SK-N-SH (cell line): ENCODE data around the gene FNDC1. TPM values are rescaled to one million over a fixed set of nuclear protein-coding genes. Genes with fewer than 3 reads are reported as not detected.

Experiments
- CTCF ChIA-PET: fragments of 300-600, 350-600 bp; formaldehyde crosslinking; extraction: SDS; loops from one replicate; lab custom pipeline; 2021; lab: Yijun Ruan, JAX
- POLR2A ChIA-PET: fragments of 350-600 bp; sonication (Branson Sonifier 250); formaldehyde crosslinking; extraction: SDS; loops from one replicate; lab custom pipeline; 2020; ENCODE audit warnings: antibody characterized with exemption, inconsistent platforms; lab: Yijun Ruan, JAX
- DNase-seq: peaks from one replicate; pipeline ENCODE4 v3.0.0; 2012
- H2AFZ ChIP-seq: fragments of 200-600 bp; sonication (generic); 2 replicates; pipeline ENCODE4 v1.8.1; 2016; ENCODE audit warnings: antibody characterized with exemption, mild to moderate bottlenecking, low read depth
- H3F3A ChIP-seq: fragments of 200-600 bp; sonication (generic); replicated peaks from 2 replicates; pipeline ENCODE3; 2016; ENCODE audit warnings: antibody characterized with exemption, mild to moderate bottlenecking; ENCODE audit not compliant: insufficient read depth
- H3K27ac ChIP-seq, 2 experiments: fragments of 200-500 bp in 1 of 2; fragments of 200-600 bp in 1 of 2; sonication (Bioruptor generic) in 1 of 2; sonication (generic), shearing (Covaris generic) in 1 of 2; 2 replicates each; pipeline versions ENCODE4 v1.5.1 to v1.6.1; 2014 to 2016; ENCODE audit warnings: low read depth in 2 of 2, inconsistent platforms in 1 of 2, low read length in 1 of 2, mild to moderate bottlenecking in 1 of 2, mixed read lengths in 1 of 2
- H3K27me3 ChIP-seq: fragments of 200-600 bp; sonication (generic), shearing (Covaris generic); 2 replicates; pipeline ENCODE4 v1.6.1; 2016; ENCODE audit warnings: mixed run types; ENCODE audit not compliant: insufficient read depth
- H3K36me3 ChIP-seq, 2 experiments: fragments of 200-500 bp in 1 of 2; fragments of 200-600 bp in 1 of 2; sonication (Bioruptor generic) in 1 of 2; sonication (generic) in 1 of 2; replicated peaks in 1 of 2; 2 replicates each; pipeline versions ENCODE3 to v1.5.1; 2014 to 2016; ENCODE audit warnings: low read length in 1 of 2, mild to moderate bottlenecking in 1 of 2; ENCODE audit not compliant: insufficient read depth in 2 of 2, control insufficient read depth in 1 of 2
- H3K4me1 ChIP-seq, 2 experiments: fragments of 200-500 bp in 1 of 2; fragments of 200-600 bp in 1 of 2; sonication (Bioruptor generic) in 1 of 2; sonication (generic), shearing (Covaris generic) in 1 of 2; 2 replicates each; pipeline versions ENCODE4 v1.5.1 to v1.6.1; 2014 to 2016; ENCODE audit warnings: low read depth in 1 of 2, low read length in 1 of 2, mixed run types in 1 of 2; ENCODE audit not compliant: insufficient read depth in 2 of 2, control insufficient read depth in 1 of 2
- H3K4me2 ChIP-seq: fragments of 200-600 bp; sonication (generic), shearing (Covaris generic); 2 replicates; pipeline ENCODE4 v1.6.1; 2017; ENCODE audit warnings: mixed run types
- H3K4me3 ChIP-seq, 2 experiments: fragments of 200-500 bp in 1 of 2; fragments of 200-600 bp in 1 of 2; sonication (Bioruptor generic) in 1 of 2; sonication (generic), shearing (Covaris generic) in 1 of 2; 2 replicates each; pipeline versions ENCODE4 v1.5.1 to v1.8.1; 2014 to 2016; ENCODE audit warnings: low read depth in 2 of 2, inconsistent platforms in 1 of 2, low read length in 1 of 2, mild to moderate bottlenecking in 1 of 2, mixed read lengths in 1 of 2, moderate library complexity in 1 of 2
- H3K79me2 ChIP-seq: fragments of 200-600 bp; sonication (generic); 2 replicates; pipeline ENCODE4 v1.8.1; 2017; ENCODE audit warnings: mild to moderate bottlenecking; ENCODE audit not compliant: insufficient read depth
- H3K9ac ChIP-seq: fragments of 200-600 bp; sonication (generic); 2 replicates; pipeline ENCODE4 v1.6.1; 2017; ENCODE audit warnings: mixed run types
- H3K9me2 ChIP-seq: fragments of 200-600 bp; sonication (generic); 2 replicates; pipeline ENCODE4 v1.6.1; 2017; ENCODE audit warnings: mixed run types
- H3K9me3 ChIP-seq: fragments of 200-600 bp; sonication (generic); 2 replicates; pipeline ENCODE4 v1.6.1; 2017; ENCODE audit warnings: mixed run types, mild to moderate bottlenecking, moderate library complexity
- H4K20me1 ChIP-seq: fragments of 200-600 bp; sonication (generic); 2 replicates; pipeline ENCODE4 v1.6.1; 2017; ENCODE audit warnings: mild to moderate bottlenecking, mixed run types; ENCODE audit not compliant: insufficient read depth
- CHD2 ChIP-seq: fragments of 150-350 bp; IDR thresholded peaks from 2 replicates; pipeline ENCODE4 v1.6.1; 2018; ENCODE audit warnings: low read length; ENCODE audit not compliant: partially characterized antibody
- EP300 ChIP-seq, 2 experiments: IDR thresholded peaks; 2 replicates each; pipeline versions ENCODE4 v1.4.0 to v1.6.1; 2012; ENCODE audit warnings: borderline replicate concordance in 1 of 2, low read depth in 1 of 2, low read length in 1 of 2
- EZH2phosphoT487 ChIP-seq: fragments of 200-600 bp; sonication (generic); IDR thresholded peaks from 2 replicates; pipeline ENCODE4 v1.6.1; 2017; ENCODE audit warnings: low read depth, mixed run types, mild to moderate bottlenecking, antibody characterized with exemption, moderate library complexity, borderline replicate concordance
- FOSL2 ChIP-seq: IDR thresholded peaks from 2 replicates; pipeline ENCODE4 v1.4.0; 2012; ENCODE audit warnings: low read depth, mild to moderate bottlenecking, moderate library complexity, borderline replicate concordance
- FOXJ3 ChIP-seq: sonication (generic); formaldehyde crosslinking; IDR thresholded peaks from 2 replicates; pipeline ENCODE4 v1.5.1; 2020; ENCODE audit warnings: mild to moderate bottlenecking, missing genetic modification reagents
- GABPA ChIP-seq: IDR thresholded peaks from 2 replicates; pipeline ENCODE4 v1.4.0; 2012; ENCODE audit warnings: low read depth, mild to moderate bottlenecking
- GATA2 ChIP-seq: sonication (generic); formaldehyde crosslinking; IDR thresholded peaks from 2 replicates; pipeline ENCODE4 v1.5.0; 2020; ENCODE audit warnings: mild to moderate bottlenecking, missing genetic modification reagents
- JUND ChIP-seq: IDR thresholded peaks from 2 replicates; pipeline ENCODE4 v1.4.0; 2012
- MEF2A ChIP-seq: IDR thresholded peaks from 2 replicates; pipeline ENCODE4 v1.4.0; 2012; ENCODE audit warnings: low read depth, borderline replicate concordance
- NFIC ChIP-seq: IDR thresholded peaks from 2 replicates; pipeline ENCODE4 v1.4.0; 2012; ENCODE audit warnings: borderline replicate concordance
- POLR2AphosphoS5 ChIP-seq: IDR thresholded peaks from 2 replicates; pipeline ENCODE4 v1.6.1; 2012; ENCODE audit warnings: low read depth, low read length
- RAD21 ChIP-seq: IDR thresholded peaks from 2 replicates; pipeline ENCODE4 v1.6.1; 2012; ENCODE audit warnings: mild to moderate bottlenecking, low read length
- RCOR1 ChIP-seq: fragments of 150-350 bp; IDR thresholded peaks from 2 replicates; pipeline ENCODE4 v1.6.1; 2017; ENCODE audit warnings: antibody characterized with exemption, low read length
- RFX5 ChIP-seq: IDR thresholded peaks from 2 replicates; pipeline ENCODE4 v1.6.1; 2012; ENCODE audit warnings: mild to moderate bottlenecking, improper control_type of control experiment, low read length
- RXRA ChIP-seq: IDR thresholded peaks from 2 replicates; pipeline ENCODE4 v1.4.0; 2012; ENCODE audit warnings: low read depth, mild to moderate bottlenecking, borderline replicate concordance
- SIN3A ChIP-seq: IDR thresholded peaks from 2 replicates; pipeline ENCODE4 v1.6.1; 2012; ENCODE audit warnings: low read depth, mild to moderate bottlenecking, low read length, moderate library complexity, borderline replicate concordance
- TCF12 ChIP-seq: IDR thresholded peaks from 2 replicates; pipeline ENCODE4 v1.4.0; 2012
- YY1 ChIP-seq: IDR thresholded peaks from 2 replicates; pipeline ENCODE4 v1.4.0; 2012; ENCODE audit warnings: low read depth, mild to moderate bottlenecking
- WGBS: methylation state at CpG from one replicate; pipeline ENCODE4 v1.1.6; 2017; ENCODE audit warnings: low lambda C conversion rate; 5-methylcytosine and 5-hydroxymethylcytosine counted together
- polyA plus RNA-seq, 3 experiments: library from polyadenylated mRNA; depleted of rRNA; stranded (reverse); fragments of >200 nt; gene quantifications; 2 replicates each; pipeline ENCODE4 v1.2.3, GENCODE V29; 2012
- TF ChIP-seq, protein P1 (sequence below): IDR thresholded peaks from 2 replicates; pipeline ENCODE4 v1.4.0; 2012; ENCODE audit warnings: low read depth, borderline replicate concordance
- TF ChIP-seq, protein P2 (sequence below): fragments of 150-350 bp; IDR thresholded peaks from 2 replicates; pipeline ENCODE4 v1.6.1; 2017; ENCODE audit warnings: antibody characterized with exemption, low read length, low read depth, borderline replicate concordance
- TF ChIP-seq, protein P3 (sequence below): fragments of 150-350 bp; IDR thresholded peaks from 2 replicates; pipeline ENCODE4 v1.6.1; 2016; ENCODE audit warnings: mild to moderate bottlenecking, low read depth, low read length

Gene FNDC1
- polyA plus RNA-seq, 1 of the 3 experiments (the other 2 are of a cell fraction), result not detected

DNA sequence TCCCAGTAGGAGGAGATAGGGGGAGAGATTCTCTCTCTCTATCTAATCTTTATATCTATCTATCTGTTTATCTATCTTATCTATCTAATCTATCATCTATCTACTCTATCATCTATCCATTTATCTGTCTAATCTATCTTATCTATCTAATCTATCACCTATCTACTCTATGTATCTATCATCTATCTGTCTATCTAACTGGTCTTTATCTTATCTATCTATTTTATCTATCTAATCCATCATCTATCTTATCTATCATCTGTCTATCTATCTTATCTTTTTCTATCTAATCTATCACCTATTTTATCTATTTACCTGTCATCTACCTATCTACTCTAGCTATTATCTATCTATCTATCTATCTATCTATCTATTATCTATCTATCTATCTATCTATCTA, 109.4 kb downstream of the FNDC1 start:
- peaks cover 0 to 22% of the 10 kb centered on the region in 2 experiments; a peak in 2 of 4 replicates for H3K4me1 ChIP-seq
- no peak overlapping the region for H3K9ac ChIP-seq
- no peak overlapping the region for H3K4me2 ChIP-seq
- no peak overlapping the region for H3K4me3 ChIP-seq
- H3K27me3 ChIP-seq, result no peaks in the 10 kb centered on the region
- H3F3A ChIP-seq, result peaks cover 3% of the 10 kb centered on the region
- TF ChIP-seq FOSL2 (no peak), POLR2AphosphoS5 (no peak), TCF12 (no peak), CHD2 (no peak), EZH2phosphoT487 (no peak), SIN3A (no peak), YY1 (no peak), GABPA (no peak), NFIC (no peak), JUND (no peak), MEF2A (no peak), RAD21 (no peak)
- TF ChIP-seq, protein P1, sequence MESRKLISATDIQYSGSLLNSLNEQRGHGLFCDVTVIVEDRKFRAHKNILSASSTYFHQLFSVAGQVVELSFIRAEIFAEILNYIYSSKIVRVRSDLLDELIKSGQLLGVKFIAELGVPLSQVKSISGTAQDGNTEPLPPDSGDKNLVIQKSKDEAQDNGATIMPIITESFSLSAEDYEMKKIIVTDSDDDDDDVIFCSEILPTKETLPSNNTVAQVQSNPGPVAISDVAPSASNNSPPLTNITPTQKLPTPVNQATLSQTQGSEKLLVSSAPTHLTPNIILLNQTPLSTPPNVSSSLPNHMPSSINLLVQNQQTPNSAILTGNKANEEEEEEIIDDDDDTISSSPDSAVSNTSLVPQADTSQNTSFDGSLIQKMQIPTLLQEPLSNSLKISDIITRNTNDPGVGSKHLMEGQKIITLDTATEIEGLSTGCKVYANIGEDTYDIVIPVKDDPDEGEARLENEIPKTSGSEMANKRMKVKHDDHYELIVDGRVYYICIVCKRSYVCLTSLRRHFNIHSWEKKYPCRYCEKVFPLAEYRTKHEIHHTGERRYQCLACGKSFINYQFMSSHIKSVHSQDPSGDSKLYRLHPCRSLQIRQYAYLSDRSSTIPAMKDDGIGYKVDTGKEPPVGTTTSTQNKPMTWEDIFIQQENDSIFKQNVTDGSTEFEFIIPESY, result no peak
- TF ChIP-seq, protein P2, sequence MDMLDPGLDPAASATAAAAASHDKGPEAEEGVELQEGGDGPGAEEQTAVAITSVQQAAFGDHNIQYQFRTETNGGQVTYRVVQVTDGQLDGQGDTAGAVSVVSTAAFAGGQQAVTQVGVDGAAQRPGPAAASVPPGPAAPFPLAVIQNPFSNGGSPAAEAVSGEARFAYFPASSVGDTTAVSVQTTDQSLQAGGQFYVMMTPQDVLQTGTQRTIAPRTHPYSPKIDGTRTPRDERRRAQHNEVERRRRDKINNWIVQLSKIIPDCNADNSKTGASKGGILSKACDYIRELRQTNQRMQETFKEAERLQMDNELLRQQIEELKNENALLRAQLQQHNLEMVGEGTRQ, result no peak
- TF ChIP-seq, protein P3, sequence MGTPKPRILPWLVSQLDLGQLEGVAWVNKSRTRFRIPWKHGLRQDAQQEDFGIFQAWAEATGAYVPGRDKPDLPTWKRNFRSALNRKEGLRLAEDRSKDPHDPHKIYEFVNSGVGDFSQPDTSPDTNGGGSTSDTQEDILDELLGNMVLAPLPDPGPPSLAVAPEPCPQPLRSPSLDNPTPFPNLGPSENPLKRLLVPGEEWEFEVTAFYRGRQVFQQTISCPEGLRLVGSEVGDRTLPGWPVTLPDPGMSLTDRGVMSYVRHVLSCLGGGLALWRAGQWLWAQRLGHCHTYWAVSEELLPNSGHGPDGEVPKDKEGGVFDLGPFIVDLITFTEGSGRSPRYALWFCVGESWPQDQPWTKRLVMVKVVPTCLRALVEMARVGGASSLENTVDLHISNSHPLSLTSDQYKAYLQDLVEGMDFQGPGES, result no peak
- no peaks in the 10 kb centered on the region for H3K79me2 ChIP-seq
- no peaks in the 10 kb centered on the region for H3K9me2 ChIP-seq
- no peaks in the 10 kb centered on the region for H3K36me3 ChIP-seq
- H3K27ac ChIP-seq, result no peak overlapping the region
- no peaks in the 10 kb centered on the region for H3K9me3 ChIP-seq
- ChIA-PET CTCF (no interaction called here), POLR2A (no interaction called here)
- no peak overlapping the region for H2AFZ ChIP-seq
- no peaks in the 10 kb centered on the region for H4K20me1 ChIP-seq
- DNase-seq, result no peak

DNA sequence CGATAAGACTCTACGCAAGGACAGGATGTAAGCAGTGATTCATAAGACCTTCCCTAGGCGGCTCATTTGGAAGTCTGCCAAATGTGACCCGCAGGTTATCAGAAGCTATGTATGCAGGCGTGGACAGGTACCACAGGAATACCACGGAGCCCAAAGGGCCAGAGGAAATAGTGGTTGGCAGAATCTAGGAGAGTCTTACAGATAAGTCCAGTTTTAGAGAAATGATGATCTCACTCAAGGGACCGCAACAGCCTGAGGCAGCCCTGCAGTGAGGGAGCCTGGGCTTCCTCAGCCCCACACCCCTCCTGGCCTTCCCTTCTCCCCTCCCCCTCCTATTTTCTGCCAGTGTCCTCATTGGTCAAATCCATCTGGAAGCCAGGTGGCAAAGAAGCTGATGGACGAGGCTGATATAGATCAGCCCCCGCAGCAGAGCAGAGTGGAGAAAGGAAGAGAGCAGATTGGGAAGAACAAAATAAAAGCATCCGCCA, 110.6 kb downstream of the FNDC1 start:
- Histone ChIP-seq H3F3A (peaks cover 3% of the 10 kb centered on the region), H3K27ac (peak overlapping the region in 1 of 2 experiments; percentile 65; a peak in 2 of 4 replicates), H3K4me2 (no peak overlapping the region), H3K9me3 (no peaks in the 10 kb centered on the region), H3K4me3 (no peak overlapping the region), H3K79me2 (no peaks in the 10 kb centered on the region), H4K20me1 (no peaks in the 10 kb centered on the region), H3K36me3 (no peaks in the 10 kb centered on the region), H3K9ac (no peak overlapping the region), H3K9me2 (no peaks in the 10 kb centered on the region), H2AFZ (no peak overlapping the region), H3K27me3 (no peaks in the 10 kb centered on the region), H3K4me1 (peaks cover 0 to 22% of the 10 kb centered on the region in 2 experiments; a peak in 2 of 4 replicates)
- CTCF ChIA-PET, result interaction anchor here (1.0 to 1.7 kb wide), 4 partner anchors 9 to 145 kb away, joined by 3 to 5 read pairs (median 4); no protein-coding TSS in a partner anchor
- peak; percentile 82 for DNase-seq
- POLR2A ChIA-PET, result no interaction called here
- TF ChIP-seq FOXJ3 (CRISPR knock-in tag), result peak; percentile 82
- TF ChIP-seq RCOR1, result peak; percentile 91
- TF ChIP-seq EP300 (IDR thresholded peaks at IDR 0.05; ENCODE audit: borderline replicate concordance in 1 of 2, low read depth in 1 of 2, low read length in 1 of 2), result peak in 1 of 2 experiments; percentile 80; a peak in 2 of 4 replicates
- TF ChIP-seq JUND, result no peak
- TF ChIP-seq TCF12, result peak; percentile 58
- peak; percentile 97 for TF ChIP-seq GATA2 (CRISPR knock-in tag)
- TF ChIP-seq, protein P3, result no peak
- TF ChIP-seq CHD2, result peak; percentile 95
- no peak for TF ChIP-seq YY1
- no peak for TF ChIP-seq RFX5
- TF ChIP-seq RXRA, result no peak
- 7% methylated on average over 10 of the region's 10 CpGs for WGBS
